HG03039 (cell line): ENCODE measurements around the gene ADNP.
"Not testable (repeated sequence)": the region's sequence is repeated elsewhere in the genome, so short reads cannot be mapped to it uniquely, and the experiment has no call there.

ENCODE experiments used
- ATAC-seq: cut with Tn5 transposase; IDR thresholded peaks from one replicate; pipeline ENCODE4 v1.9.1; 2021; ENCODE audit warnings: mild to moderate bottlenecking, moderate library complexity; ENCODE audit not compliant: unreplicated experiment

The ADNP gene

DNA sequence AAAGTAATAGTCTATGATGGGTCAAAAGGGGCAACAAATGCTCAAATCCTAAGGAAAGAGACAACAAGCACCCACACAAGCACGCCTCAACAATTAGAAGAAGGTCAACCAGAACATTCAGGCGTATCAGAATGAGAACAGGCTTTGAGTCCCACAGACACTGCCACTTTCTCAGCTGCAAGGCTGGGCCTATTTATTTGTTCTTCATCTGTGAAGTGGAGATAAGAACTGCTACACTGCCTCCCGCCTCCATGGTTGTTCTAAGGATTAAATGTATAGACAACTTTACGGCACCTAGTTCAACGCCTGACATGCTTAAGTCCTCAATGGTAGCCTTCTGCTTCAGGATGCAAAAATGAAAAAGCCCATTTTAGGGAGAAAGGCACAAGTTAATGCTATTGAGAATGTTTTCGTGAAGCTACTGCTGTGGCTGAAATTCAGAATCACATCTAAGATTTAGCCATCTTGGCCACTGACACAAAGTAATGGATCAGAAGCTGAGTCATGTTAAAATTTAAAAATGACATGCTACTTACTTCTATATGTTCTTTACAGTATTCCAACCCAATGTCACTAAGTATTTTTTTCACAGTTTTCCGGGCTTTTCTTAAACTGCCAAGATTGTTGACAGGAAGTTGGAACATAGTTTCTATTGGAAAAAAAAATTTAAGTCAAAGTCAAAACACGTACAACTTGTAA, 27.7 kb downstream of the ADNP start:
- ATAC-seq: no peak

DNA sequence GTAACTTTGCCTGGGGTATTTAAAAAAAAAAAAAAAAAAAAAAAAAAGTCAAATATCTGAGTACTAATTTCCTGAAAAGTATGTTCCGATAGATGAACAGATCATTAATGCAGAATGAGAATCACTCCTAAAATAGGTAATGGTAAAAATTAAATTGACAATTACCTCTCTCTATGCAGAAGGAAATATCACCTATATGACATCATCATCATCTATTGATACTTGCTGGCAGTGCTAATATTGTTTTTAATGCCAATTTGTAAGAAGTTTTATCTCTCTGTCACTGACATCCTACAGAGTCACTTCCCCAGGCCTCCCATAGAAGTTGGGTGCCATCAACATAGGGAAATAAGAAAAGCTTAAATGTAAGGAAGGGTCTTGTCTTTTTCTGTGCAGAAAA, 29.9 kb downstream of the ADNP start:
- no peak for ATAC-seq

DNA sequence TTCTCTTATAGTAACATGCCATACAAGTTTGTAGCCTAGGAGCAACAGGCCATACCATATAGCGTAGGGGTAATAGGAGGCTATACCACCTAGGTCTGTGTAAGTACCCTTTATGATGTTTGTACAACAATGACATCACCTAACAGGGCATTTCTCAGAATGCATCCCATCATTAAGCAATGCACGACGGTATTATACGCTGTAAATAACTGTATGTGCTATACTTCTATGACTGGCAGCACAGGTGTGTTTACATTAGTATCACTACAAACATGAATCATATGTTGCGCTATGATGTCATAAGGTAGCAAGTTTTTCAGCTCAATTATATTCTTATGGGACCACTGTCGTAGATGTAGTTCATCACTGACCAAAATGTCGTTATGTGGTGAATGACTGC, 31.0 kb downstream of the ADNP start:
- ATAC-seq: no peak

DNA sequence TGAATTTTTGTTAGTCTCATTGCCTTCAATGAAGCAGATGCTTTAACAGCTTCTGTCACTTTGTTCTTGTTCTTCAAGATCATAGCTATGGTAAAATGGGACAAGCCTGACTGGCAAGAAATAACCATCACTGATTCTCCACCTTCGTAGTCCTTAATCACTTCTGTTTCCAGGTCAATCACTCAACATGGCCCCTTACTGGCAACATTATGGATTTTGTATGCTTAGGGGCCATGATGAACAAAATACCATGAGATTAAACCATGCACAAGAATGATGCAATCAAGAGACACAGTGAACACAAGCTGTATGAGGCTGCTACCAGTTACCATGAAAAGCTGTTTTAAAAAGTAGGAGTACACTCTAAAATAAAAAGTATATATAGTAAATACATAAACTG, 32.8 kb downstream of the ADNP start:
- ATAC-seq: no peak

DNA sequence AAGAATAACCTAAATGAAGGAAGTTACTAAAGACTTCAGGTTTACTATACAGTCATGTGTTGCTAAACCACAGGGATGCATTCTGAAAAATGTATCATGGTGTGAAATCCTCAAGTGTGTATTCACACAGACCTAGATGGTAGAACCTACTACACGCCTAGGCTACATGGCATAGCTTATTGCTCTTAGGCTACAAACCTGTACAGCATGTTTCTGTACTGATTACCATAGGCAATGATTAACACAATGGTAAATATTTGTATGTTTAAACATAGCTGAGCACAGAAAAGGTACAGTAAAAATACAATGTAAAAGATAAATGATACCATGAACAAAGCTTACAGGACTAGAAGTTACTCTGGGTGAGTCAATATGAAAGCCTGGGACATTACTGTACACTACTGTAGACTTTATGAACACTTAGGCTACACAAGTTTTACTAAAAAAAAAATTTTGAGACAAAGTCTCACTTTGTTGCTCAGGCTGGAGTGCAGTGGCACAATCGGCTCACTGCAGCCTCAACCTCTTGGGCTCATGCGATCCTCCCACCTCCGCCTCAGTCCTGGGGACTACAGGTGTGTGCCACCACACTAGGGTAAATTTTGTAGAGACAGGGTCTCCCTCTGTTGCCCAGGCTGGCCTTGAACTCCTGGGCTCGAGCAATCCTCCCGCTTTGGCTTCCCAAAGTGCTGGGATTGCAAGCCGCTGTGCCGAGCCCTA, 36.0 kb downstream of the ADNP start:
- ATAC-seq: no peak

DNA sequence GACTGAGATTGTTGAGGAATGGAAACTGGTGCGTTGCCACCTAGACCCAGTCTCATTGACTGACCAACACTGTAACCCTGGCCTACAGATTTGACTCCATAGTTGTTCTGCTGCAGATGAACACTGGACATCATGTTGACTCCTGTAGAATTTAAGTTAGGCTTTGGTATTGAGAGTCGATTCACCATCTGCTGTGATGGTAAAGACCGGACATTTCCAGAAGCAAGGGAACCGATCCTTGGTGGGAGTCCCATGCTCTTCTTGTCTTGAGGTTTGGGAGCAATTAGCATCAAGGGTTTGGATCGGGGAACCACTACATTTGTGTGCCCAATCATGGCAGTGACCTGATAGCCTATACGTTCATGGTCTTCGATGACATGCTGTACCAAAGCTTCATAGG, 37.6 kb downstream of the ADNP start:
- ATAC-seq: no peak

DNA sequence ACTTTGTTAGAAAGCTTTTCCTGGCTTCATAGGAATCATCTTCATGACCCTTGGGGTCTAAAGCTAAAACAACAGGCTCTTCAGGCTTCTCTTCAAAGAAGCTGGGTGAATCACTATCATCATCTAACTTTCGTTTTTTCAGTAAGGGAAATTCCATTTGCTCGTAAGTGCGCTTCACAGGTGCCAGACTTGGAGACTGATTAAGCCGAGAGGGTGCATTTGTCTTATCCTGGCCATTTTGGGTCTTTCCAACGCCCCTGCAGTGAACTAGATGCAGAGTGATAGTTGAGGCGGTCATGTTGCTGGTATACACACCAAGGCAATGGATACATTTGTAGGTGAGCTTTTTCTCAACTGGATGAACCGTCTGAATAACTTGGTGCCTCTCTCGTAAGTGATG, 38.8 kb downstream of the ADNP start:
- no peak for ATAC-seq

DNA sequence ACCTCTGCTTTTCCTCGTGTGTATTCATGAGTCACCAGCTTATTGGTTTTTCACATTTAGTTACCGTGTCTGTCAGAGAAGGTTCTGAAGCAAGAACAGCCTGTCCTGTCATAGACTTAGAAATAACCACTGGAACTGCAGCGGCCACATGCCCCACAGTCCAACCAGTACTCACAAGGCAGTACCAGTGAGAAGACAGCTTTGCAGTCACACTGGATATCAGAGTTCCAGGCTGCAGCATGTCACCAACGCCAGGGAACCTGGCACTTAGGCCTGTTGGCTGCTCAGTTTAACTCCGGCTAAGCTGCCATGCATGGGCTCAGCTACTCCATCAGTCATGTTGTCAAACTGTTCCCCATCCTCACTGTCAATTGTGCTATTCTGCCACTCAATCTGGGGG, 40.1 kb downstream of the ADNP start:
- no peak for ATAC-seq

DNA sequence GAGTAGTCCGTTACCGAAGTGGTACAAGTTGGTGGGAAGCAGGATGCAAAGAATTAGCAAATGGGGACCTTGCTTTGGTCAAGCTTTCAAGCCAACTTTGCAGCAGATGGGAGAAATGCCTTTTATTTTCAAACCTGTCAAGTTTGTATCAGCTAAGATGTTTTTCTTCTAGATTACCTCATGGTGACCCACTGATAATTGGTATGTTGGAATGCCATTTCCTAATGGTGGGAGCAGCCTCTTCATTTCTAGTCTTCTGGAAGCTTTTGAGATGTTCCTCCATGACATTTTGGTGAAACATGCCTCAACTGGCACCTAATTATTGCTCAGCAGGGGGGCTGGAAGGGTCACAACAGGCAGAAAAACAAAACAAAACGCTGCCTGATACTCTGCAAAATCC, 43.7 kb downstream of the ADNP start:
- ATAC-seq: no peak

DNA sequence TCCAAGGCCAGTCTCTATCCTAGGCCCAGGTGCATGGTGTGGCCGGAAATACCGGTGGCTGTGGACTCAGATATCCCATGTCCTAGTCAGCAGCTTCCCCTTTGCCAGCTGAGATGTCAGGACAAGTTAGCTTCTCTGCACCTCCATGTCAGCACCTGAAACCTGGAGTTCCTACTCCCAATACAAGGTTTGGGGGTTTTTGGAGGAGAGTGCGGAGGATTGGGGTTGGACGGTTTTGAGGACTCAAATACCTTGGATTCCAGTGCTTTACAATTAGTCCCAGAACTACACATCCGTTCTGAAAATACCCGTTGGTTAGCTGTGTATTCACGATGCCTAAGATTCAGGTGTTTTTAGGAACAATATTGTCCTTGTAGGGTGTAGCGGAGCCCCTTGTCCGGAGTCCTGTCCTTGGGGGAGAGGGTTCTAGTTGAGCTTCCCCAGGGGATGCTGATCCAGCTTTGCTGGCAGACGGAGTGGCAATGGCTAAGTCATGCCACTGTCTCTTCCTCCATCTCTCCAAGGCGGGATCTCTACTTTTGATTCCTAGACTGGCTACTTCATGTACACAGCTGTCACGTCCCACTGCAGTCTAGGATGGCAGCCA, 45.0 kb downstream of the ADNP start:
- ATAC-seq: no peak

DNA sequence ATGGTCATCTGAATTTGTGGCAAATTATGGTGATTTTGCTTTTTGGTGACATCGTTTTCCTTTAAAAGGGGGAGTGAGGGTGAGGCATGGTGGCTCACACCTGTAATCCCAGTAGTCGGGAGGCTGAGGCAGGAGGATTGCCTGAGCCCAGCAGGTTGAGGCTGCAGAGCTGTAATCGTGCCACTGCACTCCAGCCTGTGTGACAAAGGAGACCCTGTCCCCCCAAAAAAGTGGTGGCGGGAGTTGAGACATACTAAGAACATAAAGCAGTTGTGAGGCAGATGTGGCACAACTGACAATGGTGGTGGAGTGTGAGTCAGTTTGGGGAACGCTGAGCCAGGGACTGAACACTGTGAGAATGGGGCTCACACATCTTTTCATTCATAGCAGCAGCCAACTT, 45.5 kb downstream of the ADNP start:
- no peak for ATAC-seq

DNA sequence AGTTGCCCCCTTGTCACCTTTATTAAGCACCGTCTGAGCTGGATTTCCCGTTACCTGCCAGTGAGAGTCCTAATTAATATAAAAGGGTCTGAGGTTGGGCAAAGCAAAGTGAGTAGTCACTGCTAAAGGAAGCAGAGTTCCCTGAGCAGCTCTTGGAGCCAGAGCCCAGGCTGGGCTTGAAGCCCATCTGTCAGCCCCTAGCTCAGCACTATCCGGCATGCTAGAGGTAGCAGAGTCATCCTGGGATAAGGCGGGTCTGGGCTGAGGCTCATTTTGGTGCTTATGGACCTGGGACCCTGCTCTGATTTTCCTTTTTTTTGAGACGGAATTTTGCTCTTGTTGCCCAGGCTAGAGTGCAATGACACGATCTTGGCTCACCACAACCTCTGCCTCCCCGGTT, 46.2 kb downstream of the ADNP start:
- no peak for ATAC-seq

DNA sequence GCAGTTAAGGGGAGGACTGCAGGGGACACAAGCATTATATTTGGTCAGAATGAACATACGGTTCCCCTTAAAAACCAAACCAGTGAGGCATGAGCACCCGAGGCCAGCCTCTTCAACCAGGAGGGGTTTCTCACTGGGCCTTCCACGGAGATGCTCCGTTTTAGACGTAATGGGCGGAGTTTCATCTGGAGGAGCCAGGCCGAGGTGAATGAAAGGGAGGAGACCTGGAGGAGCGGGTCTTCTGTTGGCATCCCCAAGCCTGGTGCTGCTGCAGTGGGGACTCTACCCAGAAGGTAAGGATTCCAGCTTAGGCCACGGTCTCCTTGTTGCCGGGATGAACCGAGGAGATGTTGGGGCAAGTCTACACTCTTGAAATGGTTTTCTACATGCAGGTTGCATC, 47.4 kb downstream of the ADNP start:
- no peak for ATAC-seq

DNA sequence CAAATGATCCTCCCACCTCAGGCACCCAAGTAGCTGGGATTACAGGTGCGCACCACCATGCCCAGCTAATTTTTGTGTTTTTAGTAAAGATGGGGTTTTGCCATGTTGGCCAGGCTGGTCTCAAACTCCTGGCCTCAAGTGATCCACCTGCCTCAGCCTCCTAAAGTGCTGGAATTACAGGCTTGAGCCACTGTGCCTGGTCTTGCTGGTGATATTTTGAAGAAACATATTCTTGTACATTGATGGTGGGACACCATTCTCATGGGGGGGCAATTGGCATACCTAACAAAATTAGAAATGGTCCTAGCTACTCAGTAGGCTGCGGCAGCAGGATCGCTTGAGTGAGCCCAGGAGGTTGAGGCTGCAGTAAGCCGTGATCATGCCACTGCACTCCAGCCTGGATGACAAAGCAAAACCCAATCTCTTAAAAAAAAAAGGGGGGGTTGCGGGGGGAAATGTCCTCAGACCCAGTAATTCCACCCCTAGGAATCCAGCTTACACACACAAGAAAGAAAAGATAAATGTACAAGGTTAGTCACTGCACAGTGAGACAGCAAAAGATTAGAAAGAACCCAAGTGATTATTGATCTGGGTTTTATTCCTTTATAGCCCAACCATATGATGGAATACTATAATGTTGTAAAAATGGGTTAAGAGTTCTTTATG, 49.3 kb downstream of the ADNP start:
- ATAC-seq: not testable (repeated sequence)

DNA sequence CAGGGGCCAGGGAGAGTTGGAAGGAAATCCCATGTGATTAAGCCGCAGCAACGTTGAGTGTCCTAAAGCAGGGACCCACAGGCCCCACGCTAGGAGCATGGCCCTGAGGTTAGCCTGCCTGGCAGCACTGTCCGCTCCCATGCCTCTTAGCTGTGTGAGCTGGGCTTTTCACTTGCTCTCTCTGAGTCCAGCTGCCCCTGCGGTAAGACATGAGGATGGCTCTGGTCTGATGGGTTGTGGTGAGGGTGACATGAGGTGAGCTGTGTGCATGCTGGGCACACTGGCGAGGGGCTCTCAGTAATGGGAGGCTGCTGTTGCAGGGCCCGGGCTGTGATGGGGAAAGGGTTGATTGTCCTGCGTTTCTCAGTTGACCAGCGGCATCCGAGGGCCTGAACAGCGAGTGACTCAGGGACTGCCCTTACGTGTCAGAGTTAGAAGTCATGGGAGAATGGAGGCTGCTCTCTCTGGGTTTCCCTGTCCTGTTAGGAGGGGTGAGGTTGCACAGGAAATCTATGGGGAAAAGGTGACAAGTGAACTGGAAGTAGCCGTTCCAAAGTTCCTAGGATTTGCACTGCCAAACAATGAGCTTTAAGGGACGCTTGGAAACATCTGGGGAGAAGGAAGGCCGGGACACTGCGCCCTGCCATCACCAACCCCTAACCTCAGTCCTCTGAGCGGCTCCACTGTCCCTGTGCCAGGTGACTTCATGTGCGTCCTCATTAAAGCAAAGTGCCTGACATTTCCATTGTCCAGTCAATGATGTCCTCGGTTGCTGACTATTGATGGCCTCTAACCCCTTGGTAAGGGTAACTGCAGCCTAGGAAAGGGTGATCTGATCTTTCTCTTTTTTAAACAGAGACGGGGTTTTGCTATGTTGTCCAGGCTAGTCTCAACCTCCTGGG, 51.3 kb downstream of the ADNP start:
- ATAC-seq: no peak

DNA sequence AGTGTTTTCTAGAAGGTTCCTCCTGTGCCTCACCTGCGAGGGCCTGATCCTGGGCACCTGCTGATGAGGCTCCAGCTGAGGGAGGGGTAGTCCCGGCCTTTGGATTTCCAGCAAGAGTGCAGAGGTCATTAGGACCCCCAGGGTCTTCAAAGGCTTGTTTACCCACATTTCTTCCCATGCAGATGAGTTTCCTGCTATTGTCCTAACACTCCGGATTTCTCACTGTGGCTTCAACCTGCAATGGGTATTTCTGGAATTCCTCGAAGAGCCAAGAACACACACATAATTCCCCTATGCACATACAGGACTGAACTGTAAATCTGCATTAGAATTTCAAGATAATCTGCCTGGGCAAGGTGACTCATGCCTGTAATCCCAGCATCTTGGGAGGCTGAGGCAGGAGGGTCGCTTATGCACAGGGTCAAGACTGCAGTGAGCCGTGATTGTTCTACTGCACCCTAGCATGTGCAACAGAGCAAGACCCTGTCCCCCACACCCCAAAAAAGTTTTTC, 53.9 kb downstream of the ADNP start:
- ATAC-seq: no peak

DNA sequence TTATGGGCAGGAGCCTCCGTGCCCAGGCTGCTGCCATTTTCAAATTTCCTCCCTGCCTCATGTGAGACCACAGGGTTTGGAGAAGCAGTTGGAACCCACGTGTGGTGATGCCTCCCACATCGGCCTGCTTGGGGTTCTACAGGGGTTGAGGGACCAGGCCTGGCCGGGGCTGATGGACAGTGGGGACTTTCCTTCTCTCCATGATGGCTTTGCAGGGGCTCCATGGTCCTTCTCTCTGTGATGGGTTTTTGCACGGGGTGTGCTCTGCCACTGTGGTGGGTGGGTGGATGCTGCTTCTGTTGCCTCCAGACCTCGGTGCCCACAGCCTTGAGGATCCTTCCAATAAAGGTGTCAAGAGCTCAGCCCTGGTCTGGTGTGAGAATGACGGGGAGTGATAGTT, 54.4 kb downstream of the ADNP start:
- ATAC-seq: no peak

DNA sequence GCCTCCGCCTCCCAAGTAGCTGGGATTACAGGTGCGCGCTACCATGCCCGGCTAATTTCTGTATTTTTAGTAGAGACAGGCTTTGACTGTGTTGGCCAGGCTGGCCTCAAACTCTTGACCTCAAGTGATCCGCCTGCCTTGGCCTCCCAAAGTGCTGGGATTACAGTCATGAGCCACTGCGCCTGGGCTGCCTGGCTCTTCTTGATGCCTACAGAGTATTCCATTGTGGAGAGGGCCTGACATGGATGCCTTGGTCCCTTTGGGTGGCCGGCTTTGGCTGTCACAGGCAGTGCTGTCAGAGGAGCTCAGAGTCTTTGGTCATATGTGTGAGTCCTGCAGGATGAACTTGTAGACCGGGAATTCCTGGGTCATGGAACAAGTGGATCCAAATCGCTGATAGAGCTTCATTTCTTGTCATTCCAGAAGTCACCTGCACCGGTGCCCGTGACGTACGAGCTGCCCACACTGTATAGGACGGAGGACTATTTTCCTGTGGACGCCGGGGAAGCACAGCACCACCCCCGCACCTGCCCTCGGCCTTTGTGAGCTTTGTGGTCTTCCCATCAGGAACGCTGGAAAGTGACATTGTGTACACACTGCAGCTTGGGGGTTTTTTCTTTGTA, 55.1 kb downstream of the ADNP start:
- no peak for ATAC-seq

DNA sequence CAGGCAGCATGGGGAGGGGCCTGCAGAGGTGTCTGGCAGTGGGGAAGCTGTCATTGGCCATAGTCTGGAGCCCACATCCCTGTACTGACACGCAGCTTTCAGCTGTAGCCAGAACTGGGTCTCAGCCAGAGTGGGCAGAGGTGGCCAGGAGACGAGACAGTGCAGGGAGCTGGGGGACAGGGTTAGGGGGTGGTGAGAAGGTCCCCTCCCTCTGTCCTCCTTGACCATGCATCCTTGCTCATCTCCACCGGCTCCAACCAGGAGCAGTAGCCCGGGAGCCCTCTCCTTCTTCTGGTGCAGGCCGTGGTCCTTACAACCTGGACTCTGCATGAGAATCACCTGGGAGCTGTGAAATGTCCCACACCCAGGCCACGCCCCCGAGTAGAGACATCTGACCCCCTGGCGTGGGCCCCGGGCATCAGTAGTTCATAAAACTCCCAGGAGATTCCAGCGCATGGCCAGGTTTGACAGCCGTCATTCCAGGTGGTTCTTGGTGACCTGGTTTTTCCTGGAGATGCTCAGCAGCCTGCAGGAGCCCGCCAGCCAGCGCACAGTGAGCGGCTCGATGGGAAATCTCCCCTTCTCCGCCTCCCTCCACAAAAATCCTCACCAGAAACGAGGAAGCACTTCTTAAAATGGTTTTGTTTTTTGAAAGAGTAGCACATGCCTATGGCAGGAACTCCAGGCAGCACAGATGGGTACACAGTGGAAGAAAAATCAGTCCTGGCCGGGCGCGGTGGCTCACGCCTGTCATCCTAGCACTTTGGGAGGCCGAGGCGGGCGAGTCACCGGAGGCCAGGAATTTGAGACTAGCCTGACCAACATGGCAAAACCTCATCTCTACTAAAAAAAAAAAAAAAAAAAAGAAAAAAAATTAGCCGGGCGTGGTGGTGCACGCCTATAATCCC, 56.2 kb downstream of the ADNP start:
- no peak for ATAC-seq
